Calu3 (cell line): Measurements from ENCODE around the gene TMEM178B. TPM values are rescaled to one million over a fixed set of nuclear protein-coding genes. Genes with fewer than 3 reads are reported as not detected.

ENCODE experiments used
- BruUV-seq: library from RNA; stranded (reverse); fragments of 400-500 nt; replicated peaks from 2 replicates; lab custom pipeline; 2021; lab: Mats Ljungman, UMichigan
- CTCF ChIA-PET: fragments of 300-600 bp; sonication (Branson Sonifier 250); formaldehyde crosslinking; loops from one replicate; lab custom pipeline; 2022; ENCODE audit warnings: antibody characterized with exemption; lab: Charles Lee
- DNase-seq: peaks from one replicate; pipeline ENCODE4 v3.0.0; 2022
- H3K27ac Mint-ChIP-seq: one replicate; pipeline ENCODE4 v1.8.0; 2022; ENCODE audit warnings: mixed read lengths; ENCODE audit not compliant: unreplicated experiment
- H3K27me3 Mint-ChIP-seq: one replicate; pipeline ENCODE4 v1.8.0; 2022; ENCODE audit warnings: mixed read lengths; ENCODE audit not compliant: unreplicated experiment
- H3K36me3 Mint-ChIP-seq: one replicate; pipeline ENCODE4 v1.8.0; 2022; ENCODE audit warnings: mild to moderate bottlenecking, moderate library complexity, mixed read lengths; ENCODE audit not compliant: insufficient read depth, unreplicated experiment
- H3K4me1 Mint-ChIP-seq: one replicate; pipeline ENCODE4 v1.8.0; 2022; ENCODE audit warnings: mild to moderate bottlenecking, low read depth, mixed read lengths; ENCODE audit not compliant: unreplicated experiment
- H3K4me3 Mint-ChIP-seq: one replicate; pipeline ENCODE4 v1.8.0; 2022; ENCODE audit warnings: mild to moderate bottlenecking, low read depth, moderate library complexity, mixed read lengths; ENCODE audit not compliant: unreplicated experiment
- H3K9me3 Mint-ChIP-seq: one replicate; pipeline ENCODE4 v1.8.0; 2022; ENCODE audit warnings: low read depth, mixed read lengths; ENCODE audit not compliant: unreplicated experiment
- CTCF ChIP-seq: fragments of 200-600 bp; IDR thresholded peaks from one replicate; pipeline ENCODE4 v1.8.0; 2022; ENCODE audit warnings: antibody characterized with exemption; ENCODE audit not compliant: unreplicated experiment
- intact Hi-C: fragments of 100-400 bp; cut with micrococcal nuclease; formaldehyde crosslinking; loops from one replicate; pipeline ENCODE4 v1.10.0; 2022; ENCODE audit not compliant: unreplicated experiment
- total RNA-seq: library from RNA; stranded (reverse); gene quantifications from 2 replicates; pipeline ENCODE4 v1.2.3, GENCODE V29; 2022

Gene TMEM178B
- total RNA-seq, 1 experiment from 2014 or later: 1.5 TPM

GRCh38 chr7:141221007-141221612, 147.2 kb downstream of the TMEM178B start:
- BruUV-seq: no TSS peak
- no peaks in the 10 kb centered on the region for H3K4me1 Mint-ChIP-seq
- no peaks in the 10 kb centered on the region for H3K27me3 Mint-ChIP-seq
- no peaks in the 10 kb centered on the region for H3K9me3 Mint-ChIP-seq
- no peak for TF ChIP-seq CTCF
- no peak overlapping the region for H3K4me3 Mint-ChIP-seq
- CTCF ChIA-PET: interaction anchor here (1.2 kb wide), 1 partner anchor 207 kb away, joined by 3 read pairs; no protein-coding TSS in a partner anchor
- no peak for DNase-seq
- H3K36me3 Mint-ChIP-seq: no peaks in the 10 kb centered on the region
- no peak overlapping the region for H3K27ac Mint-ChIP-seq
- intact Hi-C loops: loop anchor here (5.0 kb wide), 2 partner anchors 149 to 204 kb away; partner anchors contain the start of gene TMEM178B

- Mint-ChIP-seq H3K9me3 (no peaks in the 10 kb centered on the region), H3K4me1 (no peaks in the 10 kb centered on the region), H3K27me3 (no peaks in the 10 kb centered on the region), H3K27ac (no peak overlapping the region), H3K36me3 (no peaks in the 10 kb centered on the region), H3K4me3 (no peak overlapping the region)
- DNase-seq: no peak
- no peak for TF ChIP-seq CTCF
- intact Hi-C loops: no loop called here
- CTCF ChIA-PET: no interaction called here
- no TSS peak for BruUV-seq
These were observed 152.2 kb downstream of the TMEM178B start for GRCh38 chr7:141225916-141226618.

GRCh38 chr7:141227454-141227853, 153.6 kb downstream of the TMEM178B start:
- intact Hi-C loops: no loop called here
- no TSS peak for BruUV-seq
- Mint-ChIP-seq H3K9me3 (no peaks in the 10 kb centered on the region), H3K36me3 (no peaks in the 10 kb centered on the region), H3K4me3 (no peak overlapping the region), H3K27me3 (no peaks in the 10 kb centered on the region), H3K27ac (no peak overlapping the region), H3K4me1 (no peaks in the 10 kb centered on the region)
- no peak for TF ChIP-seq CTCF
- CTCF ChIA-PET: interaction anchor here (0.7 kb wide), 1 partner anchor 65 kb away, joined by 3 read pairs; no protein-coding TSS in a partner anchor
- DNase-seq: no peak

- CTCF ChIA-PET: no interaction called here
- DNase-seq: no peak
- Mint-ChIP-seq H3K36me3 (no peaks in the 10 kb centered on the region), H3K27ac (no peak overlapping the region), H3K9me3 (no peaks in the 10 kb centered on the region), H3K4me1 (no peaks in the 10 kb centered on the region), H3K4me3 (no peak overlapping the region), H3K27me3 (no peaks in the 10 kb centered on the region)
- no peak for TF ChIP-seq CTCF
- intact Hi-C loops: no loop called here
- no TSS peak for BruUV-seq
These were observed 154.6 kb downstream of the TMEM178B start for GRCh38 chr7:141228482-141228881.
